ENCODE results near the gene ECPAS.
"Not testable (repeated sequence)": the region's sequence is repeated elsewhere in the genome, so short reads cannot be mapped to it uniquely, and the experiment has no call there.

ECPAS gene

DNA sequence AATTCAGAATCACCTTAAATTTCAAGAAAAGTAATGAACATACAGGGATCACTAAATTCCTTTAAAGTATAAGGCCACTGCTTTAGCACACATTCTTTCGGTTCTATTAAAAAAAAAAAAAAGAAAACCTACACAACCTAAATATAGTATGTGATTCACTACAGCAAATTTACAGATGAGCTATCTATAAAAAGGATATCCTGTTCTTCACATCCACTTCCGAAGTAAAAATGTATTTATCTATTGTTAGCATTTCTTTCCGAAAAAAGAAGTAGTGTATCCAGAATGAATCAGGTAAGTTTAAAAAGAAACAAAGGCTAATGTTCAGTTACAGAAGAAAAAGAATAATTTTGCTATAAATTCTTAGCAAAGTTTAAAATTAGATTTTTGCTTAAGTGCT, 70.2 kb downstream of the ECPAS start:
- no peak for DNase-seq (ENCODE audit: low read depth in 2 of 2, low spot score in 1 of 2)

DNA sequence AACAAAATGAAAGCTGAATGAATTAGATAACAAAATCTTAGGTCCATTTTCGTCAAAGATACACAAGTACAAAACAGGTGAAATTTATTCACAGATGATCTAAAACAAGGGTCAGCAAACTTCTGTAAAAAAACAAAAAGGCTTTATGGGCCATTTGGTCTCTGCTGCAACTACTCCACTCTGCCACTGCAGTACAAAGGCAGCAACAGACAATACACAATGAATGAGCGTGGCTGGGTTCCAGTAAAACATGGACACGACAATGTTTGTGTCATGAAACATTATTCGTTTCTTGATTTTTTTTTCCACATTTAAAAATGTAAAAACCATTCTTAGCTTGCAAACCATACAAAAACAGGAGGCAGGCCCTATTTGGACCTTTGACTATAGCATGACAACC, 71.9 kb downstream of the ECPAS start:
- no peak for DNase-seq (ENCODE audit: low read depth in 2 of 2, low spot score in 1 of 2)

GRCh38 chr9:111411266-111411665, 72.9 kb downstream of the ECPAS start:
- no peak for DNase-seq (ENCODE audit: low read depth in 2 of 2, low spot score in 1 of 2)

GRCh38 chr9:111407813-111408212, 76.4 kb downstream of the ECPAS start:
- no peak for DNase-seq (ENCODE audit: low read depth in 2 of 2, low spot score in 1 of 2)

DNA sequence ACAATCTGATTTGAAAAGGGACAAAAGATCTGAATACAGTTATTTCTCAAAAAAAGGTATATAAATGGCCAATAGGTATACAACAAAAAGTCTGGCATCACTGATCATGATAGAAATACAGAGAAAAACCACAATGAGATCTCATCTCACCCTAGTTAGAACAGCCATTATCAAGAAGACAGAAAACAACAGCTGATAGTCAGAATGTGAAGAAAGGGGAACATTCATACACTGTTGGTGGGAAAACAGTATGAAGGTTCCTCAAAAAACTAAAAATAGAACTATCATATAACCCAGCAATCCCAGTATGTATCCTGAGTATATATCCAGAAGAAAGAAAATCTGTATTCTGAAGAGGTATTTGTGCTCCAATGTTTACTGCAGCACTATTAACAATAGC, 78.5 kb downstream of the ECPAS start:
- DNase-seq (ENCODE audit: low read depth in 2 of 2, low spot score in 1 of 2) = no peak

GRCh38 chr9:111401486-111401885, 82.7 kb downstream of the ECPAS start:
- DNase-seq (ENCODE audit: low read depth in 2 of 2, low spot score in 1 of 2) = not testable (repeated sequence)

DNA sequence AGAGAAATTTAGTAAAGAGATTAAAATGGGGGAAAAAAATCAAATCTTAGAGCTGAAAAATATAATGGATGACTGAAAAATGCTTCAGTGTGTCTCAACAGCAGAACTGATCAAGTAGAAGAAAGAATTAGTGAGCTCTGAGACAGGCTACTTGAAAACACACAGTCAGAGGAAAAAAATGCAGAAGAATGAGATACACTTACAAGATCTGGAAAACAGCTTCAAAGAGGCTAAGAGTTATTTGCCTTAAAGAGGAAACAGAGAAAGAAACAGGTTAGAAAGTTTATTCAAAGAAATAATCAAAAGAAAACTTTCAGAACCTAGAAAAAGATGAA, 83.7 kb downstream of the ECPAS start:
- no peak for DNase-seq (ENCODE audit: low read depth in 2 of 2, low spot score in 1 of 2)

GRCh38 chr9:111399772-111400563, 84.2 kb downstream of the ECPAS start:
- no peak for DNase-seq (ENCODE audit: low read depth in 2 of 2, low spot score in 1 of 2)

DNA sequence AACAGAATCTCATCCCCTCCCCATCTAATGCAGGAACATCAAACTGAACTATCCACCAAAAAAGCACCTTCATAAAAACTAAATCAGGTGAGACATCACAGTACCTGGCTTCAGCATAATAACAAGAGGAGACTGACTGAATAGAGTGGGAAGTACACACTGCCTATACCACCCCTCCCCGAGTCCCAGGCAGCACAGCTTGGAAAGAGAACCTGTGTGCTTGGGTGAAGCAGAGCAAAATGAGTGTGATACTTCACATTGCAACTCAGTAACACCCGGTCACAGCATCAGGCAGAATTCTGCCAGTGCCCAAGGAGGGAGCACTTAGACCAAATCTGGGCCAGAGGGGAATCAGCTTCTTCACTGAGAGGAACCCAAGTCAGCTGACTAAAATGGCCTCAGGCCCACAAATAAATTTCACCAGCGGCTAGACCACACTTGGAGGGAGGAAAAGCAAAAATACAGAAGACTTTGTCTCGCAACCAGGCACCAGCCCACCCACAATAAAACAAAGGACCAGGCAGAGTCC, 84.9 kb downstream of the ECPAS start:
- no peak for DNase-seq (ENCODE audit: low read depth in 2 of 2, low spot score in 1 of 2)

DNA sequence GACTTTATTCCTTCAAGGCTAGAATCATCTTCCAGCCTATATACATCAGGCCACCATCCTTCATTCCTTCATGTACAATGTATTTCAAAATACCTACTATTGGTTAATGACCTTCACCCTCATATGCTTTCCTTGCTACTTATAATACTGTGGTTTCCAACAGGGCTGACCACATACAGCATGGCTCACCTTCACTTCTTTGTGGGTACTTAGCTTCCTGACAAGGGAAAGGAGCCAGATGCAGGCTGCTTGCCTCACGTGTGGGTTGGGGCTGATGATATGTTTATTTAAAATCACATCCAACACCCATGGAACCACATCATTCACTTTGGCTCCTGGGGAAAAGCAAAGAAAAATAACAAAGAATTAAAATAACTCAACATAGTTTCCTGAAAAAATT, 90.2 kb downstream of the ECPAS start:
- DNase-seq (ENCODE audit: low read depth in 2 of 2, low spot score in 1 of 2) = no peak

- no peak for DNase-seq (ENCODE audit: low read depth in 2 of 2, low spot score in 1 of 2)
These were observed 94.8 kb downstream of the ECPAS start for GRCh38 chr9:111389406-111389805.

DNA sequence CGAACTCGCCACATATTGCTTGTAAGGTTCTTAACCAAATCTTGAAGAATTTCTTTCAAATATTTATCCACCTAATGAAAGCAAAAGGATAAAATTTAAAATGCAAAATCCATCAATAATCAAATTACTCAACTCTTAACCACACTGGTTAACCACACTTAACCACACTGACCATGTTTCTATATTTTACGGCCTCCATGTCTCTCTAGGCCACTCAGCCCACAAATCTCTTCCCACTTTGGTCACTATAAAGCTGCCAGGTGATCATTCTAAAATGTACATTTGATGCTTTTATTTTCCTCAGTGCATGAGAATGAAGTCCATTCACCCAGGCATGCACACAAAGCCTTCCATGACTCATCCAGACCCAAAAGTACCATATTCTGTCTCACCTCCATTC, 97.8 kb downstream of the ECPAS start:
- no peak for DNase-seq (ENCODE audit: low read depth in 2 of 2, low spot score in 1 of 2)

- DNase-seq (ENCODE audit: low read depth in 2 of 2, low spot score in 1 of 2) = no peak
These were observed 103.2 kb downstream of the ECPAS start for GRCh38 chr9:111381006-111381405.

DNA sequence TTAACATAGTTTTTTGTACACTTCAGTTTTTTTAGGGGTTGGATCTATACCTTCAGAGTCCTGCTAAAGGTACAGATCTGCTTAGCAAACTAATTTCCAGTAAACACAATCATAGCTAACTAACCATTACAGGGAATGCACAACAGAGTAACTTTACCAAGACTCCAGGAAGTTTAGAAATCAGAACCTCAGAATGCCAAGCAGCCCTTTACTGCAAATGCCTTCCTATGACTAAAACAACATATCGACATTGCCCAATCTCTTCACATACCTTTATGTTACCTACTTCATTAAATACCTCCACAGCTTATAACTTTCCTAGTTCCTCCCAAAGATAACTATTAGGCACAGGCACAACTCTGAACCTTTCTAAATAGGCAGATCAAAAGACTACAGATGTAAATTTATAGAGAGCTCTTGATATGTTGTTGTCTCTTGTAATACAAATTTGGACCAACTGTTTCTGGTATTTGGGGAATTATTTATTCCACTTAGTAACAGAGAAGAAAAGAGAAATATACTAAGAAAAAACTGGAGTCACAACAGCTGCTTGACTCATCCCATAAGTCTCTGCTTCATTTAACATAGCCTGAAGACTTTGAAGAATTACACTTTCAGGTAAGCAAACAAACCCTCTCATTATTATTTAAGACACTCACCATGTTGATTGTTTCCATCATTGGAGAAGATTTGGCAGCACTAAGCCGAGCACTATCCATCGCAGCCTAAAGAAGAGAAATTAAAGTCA, 108.2 kb downstream of the ECPAS start:
- DNase-seq (ENCODE audit: low read depth in 2 of 2, low spot score in 1 of 2) = no peak

DNA sequence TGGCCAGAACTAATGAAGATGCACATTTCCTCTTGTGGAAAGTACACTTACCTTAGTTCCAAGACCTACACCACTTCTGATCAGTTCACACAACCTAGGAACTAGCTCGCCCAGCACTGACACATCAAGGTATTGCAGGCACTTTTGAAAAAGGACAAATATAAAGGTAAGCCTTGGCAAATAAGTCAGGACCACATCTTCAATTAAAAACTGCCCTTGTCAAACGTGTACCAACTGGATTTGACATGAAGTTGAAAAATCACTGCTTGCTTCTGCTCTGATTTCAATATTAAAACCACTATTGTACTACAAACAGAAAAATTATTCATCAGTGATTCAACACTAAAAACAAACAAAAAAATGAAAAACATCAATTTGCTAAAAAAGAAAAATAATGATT, 109.1 kb downstream of the ECPAS start:
- no peak for DNase-seq (ENCODE audit: low read depth in 2 of 2, low spot score in 1 of 2)

GRCh38 chr9:111372297-111372696, 111.9 kb downstream of the ECPAS start:
- no peak for DNase-seq (ENCODE audit: low read depth in 2 of 2, low spot score in 1 of 2)

- DNase-seq (ENCODE audit: low read depth in 2 of 2, low spot score in 1 of 2) = no peak
These were observed 117.2 kb downstream of the ECPAS start for GRCh38 chr9:111366978-111367377.

DNA sequence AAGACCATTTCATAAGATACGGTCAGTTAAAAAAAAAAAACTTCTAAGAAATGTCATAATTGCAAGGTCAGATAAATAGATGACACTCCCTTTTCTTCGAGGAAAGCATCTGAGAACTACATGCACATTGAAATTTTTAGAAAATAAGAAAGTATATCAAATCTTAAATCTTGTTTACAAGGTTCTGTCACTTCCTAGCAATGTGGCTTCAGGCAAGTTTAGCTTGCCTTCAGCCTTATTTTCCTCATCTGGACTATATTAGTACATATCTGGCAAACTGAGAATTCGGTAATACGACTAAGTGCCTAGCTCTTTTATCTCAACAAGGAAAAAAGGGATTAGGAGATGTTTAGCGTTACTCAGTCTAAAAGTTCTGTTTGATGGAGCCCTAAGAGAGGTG, 121.7 kb downstream of the ECPAS start:
- no peak for DNase-seq (ENCODE audit: low read depth in 2 of 2, low spot score in 1 of 2)

- no peak for DNase-seq (ENCODE audit: low read depth in 2 of 2, low spot score in 1 of 2)
These were observed 123.3 kb downstream of the ECPAS start for GRCh38 chr9:111360881-111361280.

- no peak for DNase-seq (ENCODE audit: low read depth in 2 of 2, low spot score in 1 of 2)
These were observed 127.5 kb downstream of the ECPAS start for GRCh38 chr9:111356481-111357244.

- DNase-seq (ENCODE audit: low read depth in 2 of 2, low spot score in 1 of 2) = no peak
These were observed 131.6 kb downstream of the ECPAS start for GRCh38 chr9:111352545-111352944.

DNA sequence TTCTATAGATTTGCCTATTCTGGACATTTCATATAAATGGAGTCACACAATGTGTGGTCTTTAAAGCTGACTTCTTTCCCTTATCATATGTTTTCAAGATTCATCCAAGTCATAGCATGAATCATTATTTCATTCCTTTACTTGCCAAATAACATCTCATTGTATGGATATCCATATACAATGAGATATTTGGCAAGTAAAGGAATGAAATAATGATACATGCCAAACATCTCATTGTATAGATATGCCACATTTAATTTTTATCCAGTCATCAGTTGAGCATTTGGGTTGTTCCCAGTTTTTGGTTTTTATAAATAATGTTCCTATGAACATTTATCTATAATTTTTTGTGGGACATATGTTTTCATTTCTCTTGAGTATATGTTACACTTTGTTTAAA, 133.6 kb downstream of the ECPAS start:
- DNase-seq (ENCODE audit: low read depth in 2 of 2, low spot score in 1 of 2) = no peak

All from stimulated activated CD8-positive, alpha-beta memory T cell treated with anti-CD3 and anti-CD28 coated beads, Interleukin-4, amount 100 ng/mL, for 1 hour (primary cell).